GDM1 (cell line): ENCODE measurements around the gene PAIP2B.

Source experiments
- DNase-seq: peaks from one replicate; lab custom pipeline; 2025; lab: John Stamatoyannopoulos, UW

PAIP2B gene

GRCh38 chr2:71153585-71154224, 73.2 kb downstream of the PAIP2B start:
- DNase-seq = no peak

GRCh38 chr2:71151620-71152019, 75.3 kb downstream of the PAIP2B start:
- no peak for DNase-seq

GRCh38 chr2:71150082-71150816, 76.7 kb downstream of the PAIP2B start:
- no peak for DNase-seq

- no peak for DNase-seq
These were observed 78.3 kb downstream of the PAIP2B start for GRCh38 chr2:71148506-71149063.

GRCh38 chr2:71143782-71144181, 83.1 kb downstream of the PAIP2B start:
- DNase-seq = no peak

GRCh38 chr2:71136174-71136573, 90.7 kb downstream of the PAIP2B start:
- no peak for DNase-seq

- DNase-seq = no peak
These were observed 93.3 kb downstream of the PAIP2B start for GRCh38 chr2:71133603-71134002.
